Ishikawa (cell line): ENCODE measurements around the gene BSG.

Experiments
- CEBPB ChIP-seq: IDR thresholded peaks from 2 replicates; pipeline ENCODE4 v1.6.1; 2012
- CREB1 ChIP-seq: IDR thresholded peaks from 2 replicates; pipeline ENCODE4 v1.6.1; 2012; ENCODE audit warnings: low read depth
- EGR1 ChIP-seq: IDR thresholded peaks from 2 replicates; pipeline ENCODE4 v1.6.1; 2012
- EP300 ChIP-seq: IDR thresholded peaks from 2 replicates; pipeline ENCODE4 v1.6.1; 2012; ENCODE audit warnings: borderline replicate concordance
- FOXM1 ChIP-seq: IDR thresholded peaks from 2 replicates; pipeline ENCODE4 v1.6.1; 2012; ENCODE audit warnings: low read depth, borderline replicate concordance
- NFIC ChIP-seq: IDR thresholded peaks from 2 replicates; pipeline ENCODE4 v1.6.1; 2012
- TAF1 ChIP-seq: IDR thresholded peaks from 2 replicates; pipeline ENCODE4 v1.6.1; 2012; ENCODE audit warnings: low read depth, mild to moderate bottlenecking
- TCF12 ChIP-seq: IDR thresholded peaks from 2 replicates; pipeline ENCODE4 v1.6.1; 2012; ENCODE audit warnings: low read depth
- TEAD4 ChIP-seq: IDR thresholded peaks from 2 replicates; pipeline ENCODE4 v1.6.1; 2012
- YY1 ChIP-seq: IDR thresholded peaks from 2 replicates; pipeline ENCODE4 v1.6.1; 2012; ENCODE audit warnings: low read depth
- ZBTB7A ChIP-seq: IDR thresholded peaks from 2 replicates; pipeline ENCODE4 v1.6.1; 2012; ENCODE audit warnings: low read depth
- TF ChIP-seq, protein P1 (sequence below): IDR thresholded peaks from 2 replicates; pipeline ENCODE4 v1.6.1; 2012
- TF ChIP-seq, protein P2 (sequence below): IDR thresholded peaks from 2 replicates; pipeline ENCODE4 v1.6.1; 2012
- TF ChIP-seq, protein P3 (sequence below): IDR thresholded peaks from 2 replicates; pipeline ENCODE4 v1.6.1; 2012; ENCODE audit warnings: low read depth, mild to moderate bottlenecking

The BSG gene

DNA sequence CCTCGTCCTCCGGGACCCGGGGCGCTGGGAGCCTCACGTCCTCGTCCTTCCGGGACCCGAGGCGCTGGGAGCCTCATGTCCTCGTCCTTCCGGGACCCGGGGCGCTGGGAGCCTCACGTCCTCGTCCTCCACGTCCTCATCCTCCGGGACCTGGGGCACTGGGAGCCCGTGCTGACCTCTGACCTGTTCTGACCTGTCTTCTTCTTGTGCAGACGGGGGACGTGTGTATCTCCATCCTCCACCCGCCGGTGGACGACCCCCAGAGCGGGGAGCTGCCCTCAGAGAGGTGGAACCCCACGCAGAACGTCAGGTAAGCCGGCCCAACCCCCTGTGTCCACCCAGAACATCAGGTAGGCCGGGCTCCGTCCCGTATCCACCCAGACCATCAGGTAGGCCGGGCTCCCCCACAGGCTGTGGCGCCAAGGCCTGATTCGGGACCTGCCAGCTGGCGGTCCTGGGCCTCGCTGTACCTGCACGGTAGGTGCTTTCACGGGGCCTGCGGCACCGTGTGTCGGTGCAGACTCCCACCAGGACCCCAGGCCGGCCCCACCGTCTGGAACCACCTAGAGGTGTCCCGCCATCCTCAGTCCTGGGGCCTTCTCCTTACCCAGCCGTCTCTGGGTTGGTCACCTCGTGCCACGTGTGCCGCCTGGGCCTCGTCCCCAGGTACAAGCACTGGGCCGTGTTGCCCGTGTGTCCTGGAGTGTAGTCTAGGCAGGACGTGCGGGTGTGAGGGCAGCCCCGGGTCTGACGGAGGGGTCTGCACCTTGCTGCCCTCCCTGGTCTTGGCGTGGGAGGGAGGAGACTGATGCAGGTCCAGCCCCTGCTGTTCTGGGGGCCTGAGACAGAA is 36.1 kb upstream of the BSG start:
- no peak for TF ChIP-seq YY1
- TF ChIP-seq EGR1: no peak
- TF ChIP-seq NFIC: no peak
- no peak for TF ChIP-seq TCF12
- TF ChIP-seq, protein P1, sequence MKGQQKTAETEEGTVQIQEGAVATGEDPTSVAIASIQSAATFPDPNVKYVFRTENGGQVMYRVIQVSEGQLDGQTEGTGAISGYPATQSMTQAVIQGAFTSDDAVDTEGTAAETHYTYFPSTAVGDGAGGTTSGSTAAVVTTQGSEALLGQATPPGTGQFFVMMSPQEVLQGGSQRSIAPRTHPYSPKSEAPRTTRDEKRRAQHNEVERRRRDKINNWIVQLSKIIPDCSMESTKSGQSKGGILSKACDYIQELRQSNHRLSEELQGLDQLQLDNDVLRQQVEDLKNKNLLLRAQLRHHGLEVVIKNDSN: no peak
- no peak for TF ChIP-seq CEBPB
- no peak for TF ChIP-seq TEAD4
- TF ChIP-seq CREB1: no peak

DNA sequence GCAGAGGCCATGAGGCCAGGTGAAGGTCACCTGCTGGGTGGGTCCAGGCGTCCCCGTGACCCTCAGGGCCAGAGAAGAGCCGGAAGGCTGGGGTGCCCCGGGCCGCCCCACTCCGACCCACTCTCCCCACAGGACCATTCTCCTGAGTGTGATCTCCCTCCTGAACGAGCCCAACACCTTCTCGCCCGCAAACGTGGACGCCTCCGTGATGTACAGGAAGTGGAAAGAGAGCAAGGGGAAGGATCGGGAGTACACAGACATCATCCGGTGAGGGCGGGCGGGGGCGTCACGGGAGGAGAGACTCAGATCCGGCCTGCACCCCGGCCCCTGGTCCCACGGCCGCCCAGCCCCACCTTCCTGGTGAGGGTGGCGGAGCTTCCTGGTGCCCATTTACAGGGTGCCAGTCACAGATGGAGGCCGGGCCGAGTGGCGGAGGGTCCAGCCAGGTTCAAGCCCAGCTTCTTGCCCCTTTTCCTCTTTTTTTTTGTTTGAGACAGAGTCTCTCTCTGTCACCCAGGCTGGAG is 35.5 kb upstream of the BSG start:
- TF ChIP-seq EGR1 (no peak), CEBPB (no peak), TAF1 (no peak), CREB1 (no peak), ZBTB7A (no peak), NFIC (no peak)
- TF ChIP-seq, protein P1: no peak
- TF ChIP-seq, protein P2, sequence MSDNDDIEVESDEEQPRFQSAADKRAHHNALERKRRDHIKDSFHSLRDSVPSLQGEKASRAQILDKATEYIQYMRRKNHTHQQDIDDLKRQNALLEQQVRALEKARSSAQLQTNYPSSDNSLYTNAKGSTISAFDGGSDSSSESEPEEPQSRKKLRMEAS: no peak
- TF ChIP-seq, protein P3, sequence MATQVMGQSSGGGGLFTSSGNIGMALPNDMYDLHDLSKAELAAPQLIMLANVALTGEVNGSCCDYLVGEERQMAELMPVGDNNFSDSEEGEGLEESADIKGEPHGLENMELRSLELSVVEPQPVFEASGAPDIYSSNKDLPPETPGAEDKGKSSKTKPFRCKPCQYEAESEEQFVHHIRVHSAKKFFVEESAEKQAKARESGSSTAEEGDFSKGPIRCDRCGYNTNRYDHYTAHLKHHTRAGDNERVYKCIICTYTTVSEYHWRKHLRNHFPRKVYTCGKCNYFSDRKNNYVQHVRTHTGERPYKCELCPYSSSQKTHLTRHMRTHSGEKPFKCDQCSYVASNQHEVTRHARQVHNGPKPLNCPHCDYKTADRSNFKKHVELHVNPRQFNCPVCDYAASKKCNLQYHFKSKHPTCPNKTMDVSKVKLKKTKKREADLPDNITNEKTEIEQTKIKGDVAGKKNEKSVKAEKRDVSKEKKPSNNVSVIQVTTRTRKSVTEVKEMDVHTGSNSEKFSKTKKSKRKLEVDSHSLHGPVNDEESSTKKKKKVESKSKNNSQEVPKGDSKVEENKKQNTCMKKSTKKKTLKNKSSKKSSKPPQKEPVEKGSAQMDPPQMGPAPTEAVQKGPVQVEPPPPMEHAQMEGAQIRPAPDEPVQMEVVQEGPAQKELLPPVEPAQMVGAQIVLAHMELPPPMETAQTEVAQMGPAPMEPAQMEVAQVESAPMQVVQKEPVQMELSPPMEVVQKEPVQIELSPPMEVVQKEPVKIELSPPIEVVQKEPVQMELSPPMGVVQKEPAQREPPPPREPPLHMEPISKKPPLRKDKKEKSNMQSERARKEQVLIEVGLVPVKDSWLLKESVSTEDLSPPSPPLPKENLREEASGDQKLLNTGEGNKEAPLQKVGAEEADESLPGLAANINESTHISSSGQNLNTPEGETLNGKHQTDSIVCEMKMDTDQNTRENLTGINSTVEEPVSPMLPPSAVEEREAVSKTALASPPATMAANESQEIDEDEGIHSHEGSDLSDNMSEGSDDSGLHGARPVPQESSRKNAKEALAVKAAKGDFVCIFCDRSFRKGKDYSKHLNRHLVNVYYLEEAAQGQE: no peak

DNA sequence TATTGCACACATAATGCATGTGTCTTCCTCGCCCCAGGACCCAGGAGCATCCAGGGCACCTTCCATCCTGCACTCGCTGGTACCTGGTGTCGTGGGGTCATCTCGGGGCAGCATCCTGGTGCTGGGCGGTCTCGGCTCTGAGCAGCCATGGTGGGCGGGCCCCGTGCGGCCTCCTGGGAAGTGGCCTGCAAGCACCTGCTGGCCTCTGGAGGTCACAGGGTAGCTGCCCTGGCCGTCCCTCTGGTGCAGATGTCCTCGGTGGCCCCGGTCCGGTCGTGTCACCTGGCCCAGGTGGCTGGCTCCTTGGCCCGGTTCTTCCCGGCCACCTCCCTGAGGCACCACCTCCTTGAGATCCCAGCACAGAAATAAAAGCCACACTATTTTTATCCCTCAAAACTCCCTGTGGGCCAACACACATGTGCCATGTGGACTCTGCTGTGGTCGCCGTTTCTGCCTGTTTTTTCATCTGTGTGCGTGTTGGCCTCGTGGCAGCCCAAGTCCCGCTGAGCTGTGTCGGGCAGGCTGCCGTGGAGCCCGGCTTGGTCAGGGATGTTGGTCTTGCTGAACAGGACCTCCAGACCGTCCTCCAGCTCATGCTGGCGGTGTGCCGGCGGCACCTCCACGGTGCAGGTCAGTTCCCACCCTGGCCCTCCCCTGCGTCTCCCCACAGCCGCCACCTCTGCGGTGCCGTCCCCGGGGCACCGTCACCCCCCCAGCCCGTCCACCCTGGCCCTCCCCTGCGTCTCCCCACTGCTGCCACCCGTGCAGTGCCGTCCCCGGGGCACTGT is 33.6 kb upstream of the BSG start:
- no peak for TF ChIP-seq FOXM1
- no peak for TF ChIP-seq TEAD4
- TF ChIP-seq, protein P3: no peak

DNA sequence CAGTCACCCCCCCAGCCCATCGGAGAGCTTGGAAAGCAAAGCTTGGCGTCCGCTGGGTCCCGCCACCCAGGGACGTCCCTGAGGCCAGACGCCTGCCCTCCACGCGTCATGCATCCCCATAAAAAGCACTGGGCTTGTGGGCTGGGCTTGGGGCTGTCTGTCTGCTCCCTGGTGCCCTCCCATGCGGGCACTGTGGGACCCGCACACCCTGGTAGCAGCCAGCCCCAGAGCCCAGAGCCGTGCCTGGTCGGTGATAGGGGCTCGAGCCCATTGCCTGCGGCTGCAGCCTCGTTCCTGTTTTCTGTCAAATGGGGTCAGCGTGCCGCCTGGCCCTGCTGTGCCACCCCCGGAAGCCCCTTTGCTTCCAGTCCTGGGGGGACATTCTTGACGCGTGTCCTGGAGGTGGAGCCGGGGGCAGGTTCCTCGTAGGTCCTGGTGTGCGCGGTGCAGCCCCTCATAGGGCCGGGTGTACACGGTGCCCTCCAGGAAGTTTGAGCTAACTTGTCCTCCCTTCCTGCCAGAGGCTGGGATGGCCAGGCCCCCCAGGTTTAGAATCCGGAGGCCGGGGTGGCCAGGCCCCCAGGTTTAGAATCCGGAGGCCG is 32.9 kb upstream of the BSG start:
- TF ChIP-seq NFIC: no peak
- TF ChIP-seq EP300: no peak
- no peak for TF ChIP-seq ZBTB7A
- TF ChIP-seq, protein P1: no peak
- no peak for TF ChIP-seq YY1

DNA sequence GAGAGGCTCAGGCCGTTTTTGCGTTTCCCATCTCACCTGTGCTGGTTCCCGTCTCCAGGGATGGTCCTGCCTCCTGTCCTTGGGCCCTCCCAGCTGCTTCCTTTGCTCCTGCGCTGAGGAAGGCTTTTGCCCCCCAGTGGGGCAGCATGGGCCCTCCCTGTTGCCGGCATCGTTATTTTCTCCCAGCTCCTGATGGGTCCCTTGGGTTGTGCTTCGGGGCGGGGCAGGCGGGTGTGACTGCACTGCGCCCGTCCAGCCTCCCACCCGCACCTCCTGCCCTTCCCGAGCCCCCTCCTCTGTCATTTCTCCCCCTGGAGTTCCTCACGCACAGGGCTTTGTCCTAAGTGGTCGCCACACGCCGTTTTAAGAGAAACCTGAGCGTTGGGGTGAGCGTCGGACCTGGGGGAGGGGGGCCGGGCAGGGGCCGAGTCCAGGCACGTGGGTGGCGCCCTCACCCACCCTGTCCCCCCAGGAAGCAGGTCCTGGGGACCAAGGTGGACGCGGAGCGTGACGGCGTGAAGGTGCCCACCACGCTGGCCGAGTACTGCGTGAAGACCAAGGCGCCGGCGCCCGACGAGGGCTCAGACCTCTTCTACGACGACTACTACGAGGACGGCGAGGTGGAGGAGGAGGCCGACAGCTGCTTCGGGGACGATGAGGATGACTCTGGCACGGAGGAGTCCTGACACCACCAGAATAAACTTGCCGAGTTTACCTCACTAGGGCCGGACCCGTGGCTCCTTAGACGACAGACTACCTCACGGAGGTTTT is 31.3 kb upstream of the BSG start:
- TF ChIP-seq CEBPB: no peak
- TF ChIP-seq TCF12: no peak
- no peak for TF ChIP-seq ZBTB7A
- no peak for TF ChIP-seq CREB1
- TF ChIP-seq, protein P3: no peak
- TF ChIP-seq, protein P2: no peak
- TF ChIP-seq TEAD4: no peak
- no peak for TF ChIP-seq EGR1
- TF ChIP-seq EP300: no peak
